ENCODE measurements around the gene EIF4G1.
A peak's percentile ranks its signal among the peaks of the same experiment; 100 is the strongest.
"Not testable (repeated sequence)": the region's sequence is repeated elsewhere in the genome, so short reads cannot be mapped to it uniquely, and the experiment has no call there.

Gene EIF4G1

GRCh38 chr3:184314363-184314699 lies at the start of gene EIF4G1:
Gene EIF4G1, plus strand, starts transcription at chr3:184314606. Its CDS starts 1,191 bp downstream, at chr3:184315797.
- TF ChIP-seq CTCF (conservative IDR thresholded peaks at IDR 0.05; ENCODE audit: low read length) = no peak
- no peaks in the 10 kb centered on the region for H3K9me3 ChIP-seq (ENCODE audit: insufficient read depth, low read depth, low read length)
- H3K9ac ChIP-seq (ENCODE audit: low read depth, low read length, poor library complexity, severe bottlenecking) = peak within 1 kb of the TSS; percentile 98
- peak within 1 kb of the TSS; percentile 99 for H3K4me2 ChIP-seq (ENCODE audit: low read depth, low read length, poor library complexity, severe bottlenecking)
- H3K27me3 ChIP-seq (ENCODE audit: insufficient read depth, low read length, poor library complexity, severe bottlenecking) = no peaks in the 10 kb centered on the region
- no peaks in the 10 kb centered on the region for H3K9me2 ChIP-seq (replicated peaks; ENCODE audit: low read depth, low read length)
- peaks cover 48% of the 10 kb centered on the region for H3K79me2 ChIP-seq (ENCODE audit: insufficient read depth, low read length)
- peaks cover 47% of the 10 kb centered on the region for H4K20me1 ChIP-seq (ENCODE audit: insufficient read depth, low read length, poor library complexity, severe bottlenecking)
- H3K4me3 ChIP-seq (ENCODE audit: low read length, poor library complexity, severe bottlenecking) = peak within 1 kb of the TSS; percentile 100
- H3F3A ChIP-seq (ENCODE audit: low read depth) = no peaks in the 10 kb centered on the region
- peaks cover 20% of the 10 kb centered on the region; the same call in 1 of the 2 replicates for H3K36me3 ChIP-seq (ENCODE audit: insufficient read depth, low read length)
- peak within 1 kb of the TSS; percentile 69 for H2AFZ ChIP-seq (ENCODE audit: low read length)
- H3K4me1 ChIP-seq (ENCODE audit: insufficient read depth, low read length, poor library complexity, severe bottlenecking) = peaks cover 25% of the 10 kb centered on the region

GRCh38 chr3:184267249-184267648 lies 47.2 kb upstream of the EIF4G1 start:
- not testable (repeated sequence) for H3K9me3 ChIP-seq (ENCODE audit: insufficient read depth, low read depth, low read length); H3K9ac ChIP-seq (ENCODE audit: low read depth, low read length, poor library complexity, severe bottlenecking); H3K9me2 ChIP-seq (replicated peaks; ENCODE audit: low read depth, low read length); H3F3A ChIP-seq (ENCODE audit: low read depth); H3K79me2 ChIP-seq (ENCODE audit: insufficient read depth, low read length); H4K20me1 ChIP-seq (ENCODE audit: insufficient read depth, low read length, poor library complexity, severe bottlenecking); H3K4me3 ChIP-seq (ENCODE audit: low read length, poor library complexity, severe bottlenecking); H2AFZ ChIP-seq (ENCODE audit: low read length); H3K4me2 ChIP-seq (ENCODE audit: low read depth, low read length, poor library complexity, severe bottlenecking); H3K4me1 ChIP-seq (ENCODE audit: insufficient read depth, low read length, poor library complexity, severe bottlenecking); H3K27me3 ChIP-seq (ENCODE audit: insufficient read depth, low read length, poor library complexity, severe bottlenecking); H3K36me3 ChIP-seq (ENCODE audit: insufficient read depth, low read length)

GRCh38 chr3:184272269-184272668 lies 42.1 kb upstream of the EIF4G1 start:
- no peaks in the 10 kb centered on the region for H3K9me3 ChIP-seq (ENCODE audit: insufficient read depth, low read depth, low read length)

GRCh38 chr3:184275381-184275701 lies 39.1 kb upstream of the EIF4G1 start:
- H3K9me3 ChIP-seq (ENCODE audit: insufficient read depth, low read depth, low read length) = no peaks in the 10 kb centered on the region
- H3K79me2 ChIP-seq (ENCODE audit: insufficient read depth, low read length) = no peaks in the 10 kb centered on the region
- no peaks in the 10 kb centered on the region for H3K36me3 ChIP-seq (ENCODE audit: insufficient read depth, low read length)
- no peak overlapping the region for H3K4me3 ChIP-seq (ENCODE audit: low read length, poor library complexity, severe bottlenecking)
- no peaks in the 10 kb centered on the region for H4K20me1 ChIP-seq (ENCODE audit: insufficient read depth, low read length, poor library complexity, severe bottlenecking)
- H3K27me3 ChIP-seq (ENCODE audit: insufficient read depth, low read length, poor library complexity, severe bottlenecking) = no peaks in the 10 kb centered on the region
- H2AFZ ChIP-seq (ENCODE audit: low read length) = no peak overlapping the region
- H3K9me2 ChIP-seq (replicated peaks; ENCODE audit: low read depth, low read length) = no peaks in the 10 kb centered on the region
- H3F3A ChIP-seq (ENCODE audit: low read depth) = no peaks in the 10 kb centered on the region
- H3K4me2 ChIP-seq (ENCODE audit: low read depth, low read length, poor library complexity, severe bottlenecking) = no peak overlapping the region
- H3K9ac ChIP-seq (ENCODE audit: low read depth, low read length, poor library complexity, severe bottlenecking) = no peak overlapping the region
- no peaks in the 10 kb centered on the region for H3K4me1 ChIP-seq (ENCODE audit: insufficient read depth, low read length, poor library complexity, severe bottlenecking)
- TF ChIP-seq CTCF (conservative IDR thresholded peaks at IDR 0.05; ENCODE audit: low read length) (no peak), EZH2phosphoT487 (IDR thresholded peaks at IDR 0.05; ENCODE audit: borderline replicate concordance) (no peak)

More at GRCh38 chr3:184272269-184272668, 42.1 kb upstream of the EIF4G1 start:
- Histone ChIP-seq H3K79me2 (ENCODE audit: insufficient read depth, low read length) (no peaks in the 10 kb centered on the region), H3F3A (ENCODE audit: low read depth) (no peaks in the 10 kb centered on the region), H3K36me3 (ENCODE audit: insufficient read depth, low read length) (no peaks in the 10 kb centered on the region), H3K4me1 (ENCODE audit: insufficient read depth, low read length, poor library complexity, severe bottlenecking) (no peaks in the 10 kb centered on the region), H3K4me3 (ENCODE audit: low read length, poor library complexity, severe bottlenecking) (no peak overlapping the region), H3K27me3 (ENCODE audit: insufficient read depth, low read length, poor library complexity, severe bottlenecking) (no peaks in the 10 kb centered on the region), H2AFZ (ENCODE audit: low read length) (no peak overlapping the region), H3K4me2 (ENCODE audit: low read depth, low read length, poor library complexity, severe bottlenecking) (no peak overlapping the region), H4K20me1 (ENCODE audit: insufficient read depth, low read length, poor library complexity, severe bottlenecking) (no peaks in the 10 kb centered on the region), H3K9ac (ENCODE audit: low read depth, low read length, poor library complexity, severe bottlenecking) (no peak overlapping the region), H3K9me2 (replicated peaks; ENCODE audit: low read depth, low read length) (no peaks in the 10 kb centered on the region)
- no peak for TF ChIP-seq CTCF (conservative IDR thresholded peaks at IDR 0.05; ENCODE audit: low read length)
- no peak for TF ChIP-seq EZH2phosphoT487 (IDR thresholded peaks at IDR 0.05; ENCODE audit: borderline replicate concordance)
